Glomerular visceral epithelial cell (primary cell): Measurements from ENCODE around the gene WWOX.
"Not testable (repeated sequence)": the region's sequence is repeated elsewhere in the genome, so short reads cannot be mapped to it uniquely, and the experiment has no call there.

Experiments
- DNase-seq: peaks from one replicate; pipeline ENCODE4 v3.0.0-alpha.2; 2016; ENCODE audit errors: extremely low spot score

Gene WWOX

DNA sequence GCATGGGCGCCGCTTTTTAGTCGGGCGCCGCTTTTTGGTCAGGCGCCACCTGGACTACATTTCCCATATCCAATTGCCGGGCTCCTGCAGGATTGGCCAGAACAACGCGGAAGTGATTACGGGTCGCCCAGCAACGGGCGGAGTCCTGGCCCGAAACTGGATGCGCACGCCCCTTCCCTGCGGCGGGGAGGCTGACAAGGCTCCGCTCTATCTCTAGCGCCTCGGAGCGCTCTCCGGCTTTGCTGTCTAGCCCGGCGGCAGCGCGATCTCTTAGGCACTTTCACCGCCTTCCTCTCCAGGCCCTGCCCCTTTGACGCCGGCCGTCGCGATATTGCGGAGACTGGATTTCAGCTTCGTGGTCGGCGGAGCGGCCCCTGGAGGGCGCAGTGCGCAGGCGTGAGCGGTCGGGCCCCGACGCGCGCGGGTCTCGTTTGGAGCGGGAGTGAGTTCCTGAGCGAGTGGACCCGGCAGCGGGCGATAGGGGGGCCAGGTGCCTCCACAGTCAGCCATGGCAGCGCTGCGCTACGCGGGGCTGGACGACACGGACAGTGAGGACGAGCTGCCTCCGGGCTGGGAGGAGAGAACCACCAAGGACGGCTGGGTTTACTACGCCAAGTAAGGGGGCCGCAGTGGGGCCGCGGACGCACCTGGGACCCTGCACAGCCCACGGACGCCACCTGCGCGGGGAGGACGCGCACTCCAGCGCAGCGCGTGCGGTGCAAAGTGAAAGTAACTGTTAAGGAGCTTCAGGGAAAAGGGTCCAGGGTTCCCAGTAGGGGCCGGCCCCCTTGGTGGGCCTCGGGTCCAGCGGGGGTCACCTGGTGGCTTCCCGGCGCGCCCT lies at the start of gene WWOX:
WWOX (plus strand) TSS at position 384 of the 841 bp plus-strand sequence.
- peak; percentile 96 for DNase-seq

DNA sequence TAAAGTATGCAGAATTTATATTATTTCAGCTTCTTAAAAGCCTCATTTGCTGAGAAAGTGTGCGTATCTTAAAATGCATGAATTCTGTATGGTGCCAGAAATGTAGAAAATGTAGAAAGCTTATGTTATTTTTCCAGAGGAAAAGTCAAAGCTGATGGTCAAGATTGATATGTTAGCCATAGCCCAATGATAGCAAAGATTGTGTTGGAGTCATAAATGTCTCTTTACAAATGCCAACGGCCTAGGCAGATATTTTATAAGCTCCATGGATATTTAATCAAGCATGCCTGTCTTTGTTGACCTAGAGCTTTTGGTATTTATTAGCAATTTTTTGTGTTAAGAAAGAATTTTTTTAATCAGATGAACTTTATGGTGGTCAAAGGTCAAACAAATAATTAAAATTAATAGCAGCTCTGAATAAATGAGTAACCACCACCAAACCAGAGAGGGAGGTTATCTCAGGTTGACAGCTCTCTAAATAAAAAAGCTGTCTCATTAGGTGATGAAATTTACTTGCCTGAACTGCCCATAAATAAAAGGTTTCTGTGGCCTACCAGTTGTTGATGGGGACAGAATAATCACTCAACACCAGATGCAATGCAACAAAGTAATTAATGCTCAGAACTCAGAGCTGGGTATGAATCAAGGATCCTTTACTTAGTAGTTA lies 48.6 kb upstream of the WWOX start:
- no peak for DNase-seq

DNA sequence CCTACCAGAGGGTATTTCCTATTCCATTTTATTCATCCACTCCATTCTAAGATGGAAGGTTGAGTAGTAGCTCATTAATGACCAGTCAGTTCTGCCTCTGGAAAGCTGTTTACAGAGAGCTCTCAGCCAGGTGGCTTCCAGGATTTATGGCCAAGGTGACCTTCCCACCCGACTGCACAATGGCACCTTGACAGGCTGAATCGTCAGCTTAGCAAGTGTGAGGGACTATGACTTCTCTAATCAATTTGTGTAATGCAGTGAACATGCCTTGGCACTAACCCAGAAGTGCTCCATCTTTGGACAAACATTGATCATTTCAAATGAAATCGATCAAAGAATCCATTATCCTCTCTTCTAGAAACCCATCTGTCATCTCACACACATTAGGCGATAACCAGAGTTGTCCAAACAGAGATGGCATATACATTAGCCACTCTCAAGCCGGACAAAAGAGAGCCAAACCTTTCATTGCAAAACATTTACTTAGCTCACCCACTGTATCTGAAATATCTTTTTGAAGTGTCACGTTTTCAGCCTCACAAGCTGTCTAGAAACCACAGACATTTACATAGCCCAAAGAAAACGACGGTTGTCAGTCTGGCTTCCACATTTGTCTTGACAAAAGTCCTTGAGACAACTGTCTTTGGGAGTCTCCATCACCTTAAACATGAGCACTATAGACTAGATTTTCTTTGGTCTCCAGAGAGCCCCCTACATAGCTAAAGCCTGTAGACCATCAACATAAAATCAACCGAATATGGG lies 41.5 kb upstream of the WWOX start:
- DNase-seq, result no peak

DNA sequence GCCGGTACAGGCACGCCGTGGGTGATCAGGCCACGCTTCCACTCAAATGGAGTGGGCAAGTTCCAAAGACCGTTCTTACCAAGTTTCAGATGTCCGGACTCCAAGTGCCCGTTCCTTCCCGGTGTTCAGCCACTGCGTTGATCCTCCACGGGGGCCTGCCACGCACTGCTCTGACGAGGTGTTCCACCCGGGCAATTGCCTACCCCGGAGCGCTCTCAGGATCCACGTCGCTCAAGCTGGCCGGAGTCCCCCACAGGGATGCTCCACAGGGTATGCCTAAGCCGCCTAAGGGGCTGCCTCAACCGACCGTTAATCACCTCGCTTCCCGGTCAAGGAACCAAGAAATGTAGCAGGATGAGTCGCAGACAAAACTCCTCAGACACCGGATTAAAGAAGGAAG lies 39.6 kb upstream of the WWOX start:
- DNase-seq, result not testable (repeated sequence)

GRCh38 chr16:78060295-78060694 lies 39.2 kb upstream of the WWOX start:
- no peak for DNase-seq

- no peak for DNase-seq
Observed at GRCh38 chr16:78060809-78061208, 38.6 kb upstream of the WWOX start.

DNA sequence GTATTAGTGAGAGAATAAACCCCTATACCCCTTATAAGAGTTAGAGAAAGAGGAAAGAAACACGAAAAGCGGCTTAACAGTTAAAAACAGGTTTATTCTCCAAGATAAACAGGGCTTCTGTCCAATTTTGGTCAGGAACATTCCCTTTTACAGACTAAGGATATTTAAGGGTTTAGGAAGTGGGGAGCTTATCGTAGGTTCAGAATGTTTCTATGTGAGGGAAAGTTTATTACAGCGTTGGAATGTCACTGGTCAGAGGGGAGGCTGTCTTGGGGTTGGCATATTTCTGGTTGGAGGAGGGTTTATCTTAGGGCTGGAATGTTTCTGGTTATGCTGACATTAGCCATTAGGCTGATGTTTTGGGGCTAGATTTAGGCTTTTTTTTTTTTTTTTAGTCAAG lies 34.1 kb upstream of the WWOX start:
- DNase-seq, result no peak

- DNase-seq, result no peak
Observed at GRCh38 chr16:78069913-78070312, 29.5 kb upstream of the WWOX start.

GRCh38 chr16:78072275-78072674 lies 27.2 kb upstream of the WWOX start:
- no peak for DNase-seq

DNA sequence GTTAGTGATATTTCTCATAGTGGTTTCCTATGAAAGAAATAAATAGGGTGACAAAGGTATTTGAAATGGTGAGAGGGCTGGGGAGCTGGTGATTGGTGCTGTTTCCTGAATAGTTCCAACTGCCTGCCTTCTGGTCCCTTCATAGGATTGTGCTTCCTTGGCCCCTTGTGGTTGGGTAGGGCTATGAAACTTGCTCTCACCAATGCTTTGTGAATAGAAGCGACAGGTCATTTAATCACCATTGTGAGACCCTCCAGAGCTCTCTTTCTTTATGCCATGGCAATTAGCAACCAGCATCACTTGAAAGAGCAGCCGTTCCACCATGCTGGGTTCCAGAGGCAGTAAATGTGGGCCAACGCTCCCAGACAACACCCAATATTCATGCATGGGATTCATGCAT lies 23.7 kb upstream of the WWOX start:
- DNase-seq, result no peak

DNA sequence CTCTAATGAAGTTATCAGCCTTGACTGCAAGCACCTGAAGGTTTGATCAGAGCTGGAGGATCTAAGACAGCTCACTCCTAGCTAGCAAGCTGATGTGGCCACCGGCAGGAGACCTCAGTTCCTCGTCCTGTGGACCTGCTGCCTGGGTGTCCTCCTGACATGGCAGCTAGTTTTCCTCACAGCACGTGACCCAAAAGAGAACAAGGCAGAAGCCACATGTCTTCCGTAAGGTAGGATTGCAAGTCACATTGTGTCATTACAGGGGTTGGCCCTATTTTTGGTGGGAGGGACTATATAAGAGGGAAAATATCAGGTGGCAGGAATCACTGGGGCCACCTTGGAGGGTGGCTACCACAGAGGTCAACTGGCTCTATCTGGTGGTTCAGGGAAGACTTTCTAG lies 18.1 kb upstream of the WWOX start:
- DNase-seq, result no peak

- DNase-seq, result no peak
Observed at GRCh38 chr16:78091419-78091818, 8.0 kb upstream of the WWOX start.

- no peak for DNase-seq
Observed at GRCh38 chr16:78092758-78093157, 6.7 kb upstream of the WWOX start.

- no peak for DNase-seq
Observed at GRCh38 chr16:78094166-78094565, 5.3 kb upstream of the WWOX start.

- no peak for DNase-seq
Observed at GRCh38 chr16:78094998-78095397, 4.5 kb upstream of the WWOX start.

DNA sequence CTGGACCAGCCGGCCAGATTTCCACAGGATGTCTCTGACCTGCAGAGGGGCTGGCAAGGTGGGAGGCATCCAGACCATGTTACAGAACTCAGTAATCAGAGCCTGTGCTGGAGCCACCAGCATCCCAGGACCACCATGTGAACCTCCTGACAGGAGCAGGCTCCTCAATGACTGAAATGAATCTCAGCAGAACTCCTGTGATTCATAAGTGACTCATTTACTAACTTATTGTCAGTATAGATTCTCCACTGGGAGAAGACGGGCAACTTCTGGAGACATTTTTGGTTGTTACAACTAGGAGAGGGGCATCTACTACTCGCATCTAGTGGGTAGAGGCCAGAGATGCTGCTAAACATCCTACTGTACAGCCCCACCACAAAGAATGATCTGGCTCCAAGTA lies 3.1 kb upstream of the WWOX start:
- DNase-seq, result no peak

- no peak for DNase-seq
Observed at GRCh38 chr16:78097548-78097947, 1.9 kb upstream of the WWOX start.

GRCh38 chr16:78098087-78098486 lies 1.4 kb upstream of the WWOX start:
- no peak for DNase-seq

DNA sequence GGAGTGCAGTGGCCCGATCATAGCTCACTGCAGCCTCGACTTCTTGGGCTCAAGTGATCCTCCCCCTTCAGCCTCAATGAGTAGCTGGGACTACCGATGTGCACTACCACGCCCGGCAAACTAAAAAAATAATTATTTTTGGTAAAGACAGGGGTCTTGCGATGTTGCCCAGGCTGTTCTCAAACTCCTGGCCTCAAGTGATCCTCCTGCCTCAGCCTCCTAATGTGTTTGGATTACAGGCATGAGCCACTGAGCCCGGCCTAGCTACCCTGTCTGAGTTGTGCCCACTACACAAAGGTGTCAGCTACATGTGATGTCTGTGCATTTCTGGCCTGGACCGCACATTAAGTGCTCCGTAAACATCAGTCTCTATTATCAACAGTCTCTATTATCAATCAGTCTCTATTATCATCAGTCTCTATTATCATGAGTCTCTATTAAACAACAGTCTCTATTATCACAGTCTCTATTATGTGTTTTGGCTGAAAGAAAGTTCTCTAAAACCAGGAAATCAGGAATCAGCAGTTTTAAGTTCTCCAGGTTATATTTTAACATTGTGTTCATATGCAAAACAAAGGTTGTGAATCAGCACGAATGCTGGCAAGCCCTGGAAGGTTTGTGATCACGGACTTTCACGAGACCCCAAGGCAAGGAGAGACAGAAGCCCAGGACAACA lies 721 bp upstream of the WWOX start:
- DNase-seq, result no peak

DNA sequence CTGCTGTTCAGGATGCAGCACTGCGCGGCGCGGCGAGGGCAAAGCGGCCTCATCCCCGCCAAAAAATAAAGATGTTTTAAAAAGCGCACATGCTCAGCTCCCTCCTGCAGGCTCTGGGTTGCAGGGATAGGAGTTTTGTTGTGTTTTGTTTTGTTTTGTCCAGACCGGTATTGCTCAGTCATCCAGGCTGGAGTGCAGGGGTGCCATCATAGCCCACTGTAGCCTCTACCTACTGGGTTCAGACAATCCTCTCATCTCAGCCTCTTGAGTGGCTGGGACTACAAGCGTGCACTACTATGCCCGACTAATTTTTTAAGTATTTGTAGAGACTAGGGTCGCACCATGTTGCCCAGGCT lies 636 bp downstream of the WWOX start:
- DNase-seq, result no peak

DNA sequence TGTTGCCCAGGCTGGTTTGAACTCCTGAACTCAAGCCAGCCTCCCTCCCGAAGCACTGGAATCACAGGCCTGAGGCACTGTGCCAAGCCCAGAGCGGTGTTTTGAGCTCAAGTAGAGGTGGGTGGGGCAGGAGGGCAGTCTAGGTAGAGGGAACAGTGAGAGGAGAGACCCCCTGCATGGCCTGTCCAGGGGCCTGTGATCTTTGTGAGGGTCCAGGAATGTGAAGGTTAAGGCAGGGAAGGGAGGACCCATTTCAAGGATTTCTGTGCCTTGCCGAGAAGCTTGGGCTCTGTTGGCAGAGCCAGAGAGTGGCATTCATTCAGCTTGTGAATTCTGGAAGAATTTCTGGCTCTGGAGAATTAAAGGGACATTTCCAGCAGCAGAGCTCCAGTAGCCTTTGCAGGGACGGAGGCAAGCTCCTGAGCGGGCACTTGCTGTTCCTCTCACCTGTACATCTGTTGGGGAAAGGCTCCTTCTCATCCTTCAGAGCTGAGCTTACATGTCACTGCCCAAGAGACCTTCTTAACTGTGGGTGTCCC lies 2.7 kb downstream of the WWOX start:
- DNase-seq, result no peak

GRCh38 chr16:78102865-78103264 lies 3.4 kb downstream of the WWOX start:
- no peak for DNase-seq
